IgD-negative memory B cell (primary cell): ENCODE data around the gene PARP8. TPM values are rescaled to one million over a fixed set of nuclear protein-coding genes. Genes with fewer than 3 reads are reported as not detected.

ENCODE experiments used
- H3K27ac Mint-ChIP-seq, 3 donors: one replicate each; pipeline ENCODE4 v1.8.0; 2020 to 2022; ENCODE audit warnings: mild to moderate bottlenecking in 3 of 3, mixed read lengths in 3 of 3, moderate library complexity in 1 of 3
- H3K27me3 Mint-ChIP-seq: one replicate; pipeline ENCODE4 v1.8.0; 2021; ENCODE audit warnings: mixed read lengths
- H3K36me3 Mint-ChIP-seq: one replicate; pipeline ENCODE4 v1.8.0; 2020; ENCODE audit warnings: mild to moderate bottlenecking, mixed read lengths
- H3K4me1 Mint-ChIP-seq, 3 donors: one replicate each; pipeline ENCODE4 v1.8.0; 2020 to 2022; ENCODE audit warnings: mixed read lengths in 3 of 3, mild to moderate bottlenecking in 1 of 3
- H3K4me3 Mint-ChIP-seq, 4 donors: one replicate each; pipeline ENCODE4 v1.8.0; 2020 to 2022; ENCODE audit warnings: mild to moderate bottlenecking in 4 of 4, mixed read lengths in 4 of 4, moderate library complexity in 3 of 4
- H3K9me3 Mint-ChIP-seq, 3 donors: one replicate each; pipeline ENCODE4 v1.8.0; 2020 to 2021; ENCODE audit warnings: mixed read lengths in 3 of 3, mild to moderate bottlenecking in 1 of 3
- polyA plus RNA-seq: library from polyadenylated mRNA; unstranded; fragments of 300-500 nt; fragmentation: Illumina TruSeq; gene quantifications from one replicate; pipeline ENCODE4 v1.2.3, GENCODE V29; 2021

Gene PARP8
- polyA plus RNA-seq, 1 donor from 2014 or later: 34.1 TPM

DNA sequence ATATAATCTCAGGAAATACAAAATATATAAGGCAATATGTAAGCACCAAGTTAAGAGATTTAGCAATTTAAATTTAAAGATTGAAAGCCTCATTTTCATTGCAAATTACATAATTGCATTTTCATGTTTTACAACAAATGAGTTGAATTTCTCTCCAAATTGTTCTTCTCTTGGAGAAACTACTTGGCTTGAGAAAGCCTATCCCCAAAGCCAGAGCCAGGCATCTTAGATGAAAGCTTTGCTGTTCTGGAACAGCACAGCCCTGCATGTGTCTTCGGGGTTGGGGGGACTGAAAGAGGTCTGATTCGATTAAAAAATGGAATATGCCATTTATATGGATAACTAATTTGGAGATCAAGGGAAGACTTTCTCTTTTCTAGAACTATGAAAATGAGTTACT is 212.0 kb downstream of the PARP8 start:
- H3K4me1 Mint-ChIP-seq: peaks cover 8 to 13% (median 10%) of the 10 kb centered on the region in 3 donors
- H3K36me3 Mint-ChIP-seq: no peaks in the 10 kb centered on the region
- H3K27me3 Mint-ChIP-seq: peaks cover 7% of the 10 kb centered on the region
- H3K4me3 Mint-ChIP-seq: no peak overlapping the region
- no peaks in the 10 kb centered on the region for H3K9me3 Mint-ChIP-seq
- no peak overlapping the region for H3K27ac Mint-ChIP-seq

DNA sequence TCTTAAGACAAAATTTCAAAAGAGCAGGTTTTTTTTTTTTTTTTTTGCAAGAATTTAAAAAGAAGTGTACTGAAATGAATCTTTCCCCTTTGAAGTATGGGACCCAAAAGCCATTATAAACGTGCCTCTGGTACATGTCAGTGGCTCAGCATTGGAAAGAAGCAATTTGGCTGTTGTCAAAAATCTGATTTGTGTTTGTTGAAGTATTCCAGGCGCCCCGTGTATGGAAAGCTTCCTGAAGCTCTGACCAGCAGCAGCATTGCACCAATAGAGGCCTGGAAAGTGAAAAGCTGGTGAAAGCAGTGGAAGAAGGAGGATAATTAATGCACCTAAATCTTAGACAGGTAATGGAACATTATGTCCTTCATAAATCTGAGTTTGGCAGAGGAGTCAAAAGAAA is 215.0 kb downstream of the PARP8 start:
- H3K36me3 Mint-ChIP-seq: no peaks in the 10 kb centered on the region
- peaks cover 7% of the 10 kb centered on the region for H3K27me3 Mint-ChIP-seq
- no peaks in the 10 kb centered on the region for H3K9me3 Mint-ChIP-seq
- no peak overlapping the region for H3K27ac Mint-ChIP-seq
- H3K4me1 Mint-ChIP-seq: no peaks in the 10 kb centered on the region
- H3K4me3 Mint-ChIP-seq: no peak overlapping the region

DNA sequence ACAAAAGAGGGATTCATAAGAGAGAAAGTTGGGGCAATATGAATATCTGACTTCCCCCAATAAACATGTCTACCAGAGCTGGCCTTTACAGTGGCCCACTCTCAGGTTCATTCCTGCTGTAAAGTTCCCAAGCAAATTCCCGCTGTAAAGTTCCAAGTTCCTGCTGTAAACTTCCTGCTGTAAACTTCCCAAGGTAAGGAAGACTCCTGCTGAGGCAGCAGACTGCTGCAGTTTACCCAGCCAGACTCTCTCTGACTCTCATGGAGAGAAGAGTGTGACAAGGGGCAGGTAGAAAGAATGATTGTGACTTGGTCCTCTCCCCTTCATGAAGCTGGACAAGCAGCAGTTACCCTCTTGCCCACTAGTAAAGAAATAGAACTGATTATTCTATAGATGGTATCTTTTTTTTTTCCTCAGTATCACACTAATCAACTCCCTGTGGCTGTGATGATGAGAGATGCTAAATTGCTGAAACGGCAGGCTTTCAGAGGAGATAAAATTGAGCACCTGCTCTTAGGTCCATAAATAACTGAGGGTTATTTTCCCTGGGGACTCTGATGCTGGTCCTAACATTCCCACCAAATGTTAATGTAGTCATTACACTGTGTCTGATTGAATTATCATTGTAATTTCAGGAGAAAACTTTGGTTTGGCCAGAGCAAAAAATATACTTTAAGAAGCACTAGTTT is 220.4 kb downstream of the PARP8 start:
- no peaks in the 10 kb centered on the region for H3K36me3 Mint-ChIP-seq

DNA sequence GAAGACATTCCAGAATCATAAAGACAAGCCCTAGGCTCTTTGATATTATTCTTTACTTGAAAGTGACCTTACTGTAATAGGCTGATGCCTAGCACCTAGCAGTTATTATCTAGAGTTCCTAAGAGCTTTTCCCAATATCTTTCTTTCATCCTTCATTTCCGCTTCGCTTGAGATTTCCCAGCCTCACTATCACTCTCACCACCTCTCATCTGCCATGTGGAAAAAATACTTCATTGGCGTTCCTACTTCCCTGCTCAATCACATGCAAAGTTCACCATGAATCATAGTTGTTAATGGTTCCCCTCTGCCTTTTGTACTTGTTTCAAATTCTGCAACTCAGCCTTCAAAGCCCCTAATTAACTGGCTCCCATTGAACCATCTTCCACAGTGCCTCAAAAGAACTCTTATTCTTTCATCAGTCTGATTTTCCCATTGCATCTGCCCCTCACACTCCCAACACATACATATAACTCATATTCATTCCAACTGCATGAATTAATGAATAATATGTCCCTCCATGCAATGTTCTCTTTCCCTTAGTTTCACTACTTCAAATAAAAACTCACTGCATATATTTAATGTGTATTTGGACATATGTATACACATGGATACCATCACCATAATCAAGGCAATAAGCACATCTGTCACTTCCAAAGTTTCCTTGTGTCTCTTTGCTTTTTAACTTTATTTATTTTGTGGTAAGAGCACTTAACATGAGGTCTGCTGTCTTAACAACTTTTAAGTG is 221.6 kb downstream of the PARP8 start:
- H3K9me3 Mint-ChIP-seq: peaks cover 0 to 1% (median 0%) of the 10 kb centered on the region in 3 donors
- no peaks in the 10 kb centered on the region for H3K4me1 Mint-ChIP-seq
- H3K27me3 Mint-ChIP-seq: no peaks in the 10 kb centered on the region

More for the DNA sequence above, 220.4 kb downstream of the PARP8 start:
- H3K4me1 Mint-ChIP-seq: no peaks in the 10 kb centered on the region
- no peak overlapping the region for H3K27ac Mint-ChIP-seq
- peaks cover 0 to 1% (median 0%) of the 10 kb centered on the region in 3 donors for H3K9me3 Mint-ChIP-seq
- no peaks in the 10 kb centered on the region for H3K27me3 Mint-ChIP-seq
- no peak overlapping the region for H3K4me3 Mint-ChIP-seq

DNA sequence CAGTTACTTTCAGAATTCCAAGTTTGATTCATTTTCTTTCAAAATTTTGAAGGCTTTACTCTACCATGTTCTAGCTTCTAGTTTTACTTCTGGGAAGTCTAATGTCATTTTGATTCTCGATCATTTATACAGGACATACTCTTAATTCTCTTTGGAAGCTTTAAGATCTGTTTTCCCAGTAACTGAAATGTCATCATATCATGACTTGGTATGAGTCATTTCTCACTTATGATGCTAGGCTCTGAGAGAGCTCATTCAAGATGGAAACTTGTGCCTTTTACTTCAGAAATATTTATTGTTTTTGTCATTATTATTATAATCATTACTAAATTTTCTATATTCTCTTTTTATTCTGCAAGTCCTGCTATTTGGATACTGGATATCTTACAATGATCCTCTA is 222.3 kb downstream of the PARP8 start:
- Mint-ChIP-seq H3K36me3 (no peaks in the 10 kb centered on the region), H3K9me3 (peaks cover 0 to 1% (median 0%) of the 10 kb centered on the region in 3 donors), H3K4me3 (no peak overlapping the region), H3K27ac (no peak overlapping the region), H3K27me3 (no peaks in the 10 kb centered on the region), H3K4me1 (no peaks in the 10 kb centered on the region)

More for the DNA sequence above, 221.6 kb downstream of the PARP8 start:
- Mint-ChIP-seq H3K27ac (no peak overlapping the region), H3K4me3 (no peak overlapping the region), H3K36me3 (no peaks in the 10 kb centered on the region)

DNA sequence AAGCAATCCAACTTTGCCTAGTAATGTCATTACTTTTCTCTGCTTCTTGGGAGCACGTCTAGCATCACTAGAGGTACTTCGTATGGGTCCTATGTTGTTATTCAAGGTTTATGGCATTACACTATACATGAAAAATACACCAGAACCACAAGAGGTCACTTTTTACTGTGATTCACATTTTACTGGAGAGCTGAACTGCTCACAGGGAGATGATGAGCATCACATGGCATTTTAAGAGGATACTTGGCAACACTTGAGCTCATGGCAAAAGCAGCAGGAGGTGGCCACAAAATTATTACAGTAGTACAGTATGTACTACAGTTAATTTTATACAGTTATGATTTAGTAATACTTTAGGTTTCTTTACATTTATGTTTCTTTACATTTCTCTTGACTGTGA is 223.4 kb downstream of the PARP8 start:
- no peak overlapping the region for H3K4me3 Mint-ChIP-seq
- no peaks in the 10 kb centered on the region for H3K4me1 Mint-ChIP-seq
- H3K27me3 Mint-ChIP-seq: no peaks in the 10 kb centered on the region
- H3K9me3 Mint-ChIP-seq: peaks cover 0 to 1% (median 0%) of the 10 kb centered on the region in 3 donors
- H3K27ac Mint-ChIP-seq: no peak overlapping the region
- H3K36me3 Mint-ChIP-seq: no peaks in the 10 kb centered on the region

Other genes starting within 250 kb of the PARP8 start
- 96.3 TPM for gene EMB, start 225.3 kb upstream of the PARP8 start, polyA plus RNA-seq